SU-DHL-6 (cell line): ENCODE results near the gene MS4A18.
"Not testable (repeated sequence)": the region's sequence is repeated elsewhere in the genome, so short reads cannot be mapped to it uniquely, and the experiment has no call there.

ENCODE experiments used
- CTCF ChIP-seq: fragments of 200-600 bp; sonication (generic); IDR thresholded peaks from one replicate; pipeline ENCODE4 v1.5.1; 2017; ENCODE audit warnings: antibody characterized with exemption, mild to moderate bottlenecking, low read length, moderate library complexity; ENCODE audit not compliant: insufficient read depth, poor library complexity, severe bottlenecking
- EZH2phosphoT487 ChIP-seq: fragments of 200-600 bp; sonication (generic), shearing (Covaris generic); conservative IDR thresholded peaks from 2 replicates; pipeline ENCODE4 v1.6.1; 2018; ENCODE audit warnings: mild to moderate bottlenecking, antibody characterized with exemption, low read length, moderate library complexity, mixed read lengths

GRCh38 chr11:60678231-60678630, 46.3 kb upstream of the MS4A18 start:
- not testable (repeated sequence) for TF ChIP-seq CTCF, EZH2phosphoT487
